ENCODE results near the gene SGMS1. TPM values are rescaled to one million over a fixed set of nuclear protein-coding genes. Genes with fewer than 3 reads are reported as not detected.

The SGMS1 gene
- total and polyA plus RNA-seq, 3 donors from 2014 or later, result 30.6 to 90.9 (median 63.2) TPM

DNA sequence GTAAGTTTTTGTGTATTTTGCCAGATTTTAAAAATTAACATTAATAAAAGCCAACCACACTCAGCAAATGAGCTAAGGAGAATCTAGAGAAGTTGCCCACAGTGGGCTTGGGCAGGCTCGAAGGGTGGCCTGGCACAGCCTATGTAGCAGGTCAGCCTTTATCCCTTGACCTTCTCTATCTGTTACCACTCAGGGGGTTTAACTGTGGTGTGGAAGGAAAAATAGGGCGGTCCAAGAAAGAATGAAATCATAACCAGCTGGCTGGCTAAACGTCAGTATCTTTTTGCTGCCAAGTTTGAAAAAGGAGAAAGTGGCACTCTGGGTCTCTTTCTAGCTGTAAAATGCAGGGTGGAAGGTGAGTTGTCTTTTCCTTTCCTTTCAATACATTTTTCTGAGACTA lies 242.1 kb downstream of the SGMS1 start:
- H3K9me3 ChIP-seq, result no peaks in the 10 kb centered on the region
- intact Hi-C loops (cut with DNase I; ENCODE audit: low total_unique reads), result no loop called here
- no peaks in the 10 kb centered on the region for H3K4me1 ChIP-seq
- H3K4me3 ChIP-seq, result no peak overlapping the region
- no peaks in the 10 kb centered on the region for H3K36me3 ChIP-seq (ENCODE audit: low read depth, missing control alignments)
- TF ChIP-seq, protein P1, sequence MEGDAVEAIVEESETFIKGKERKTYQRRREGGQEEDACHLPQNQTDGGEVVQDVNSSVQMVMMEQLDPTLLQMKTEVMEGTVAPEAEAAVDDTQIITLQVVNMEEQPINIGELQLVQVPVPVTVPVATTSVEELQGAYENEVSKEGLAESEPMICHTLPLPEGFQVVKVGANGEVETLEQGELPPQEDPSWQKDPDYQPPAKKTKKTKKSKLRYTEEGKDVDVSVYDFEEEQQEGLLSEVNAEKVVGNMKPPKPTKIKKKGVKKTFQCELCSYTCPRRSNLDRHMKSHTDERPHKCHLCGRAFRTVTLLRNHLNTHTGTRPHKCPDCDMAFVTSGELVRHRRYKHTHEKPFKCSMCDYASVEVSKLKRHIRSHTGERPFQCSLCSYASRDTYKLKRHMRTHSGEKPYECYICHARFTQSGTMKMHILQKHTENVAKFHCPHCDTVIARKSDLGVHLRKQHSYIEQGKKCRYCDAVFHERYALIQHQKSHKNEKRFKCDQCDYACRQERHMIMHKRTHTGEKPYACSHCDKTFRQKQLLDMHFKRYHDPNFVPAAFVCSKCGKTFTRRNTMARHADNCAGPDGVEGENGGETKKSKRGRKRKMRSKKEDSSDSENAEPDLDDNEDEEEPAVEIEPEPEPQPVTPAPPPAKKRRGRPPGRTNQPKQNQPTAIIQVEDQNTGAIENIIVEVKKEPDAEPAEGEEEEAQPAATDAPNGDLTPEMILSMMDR (IDR thresholded peaks at IDR 0.05), result no peak
- TF ChIP-seq POLR2A (IDR thresholded peaks at IDR 0.05), result no peak
- no peaks in the 10 kb centered on the region for H3K27me3 ChIP-seq
- H3K27ac ChIP-seq, result no peak overlapping the region
- no peak for DNase-seq
- WGBS, 2 donors, result 55 to 61% methylated on average over 3 of the region's 3 CpGs

DNA sequence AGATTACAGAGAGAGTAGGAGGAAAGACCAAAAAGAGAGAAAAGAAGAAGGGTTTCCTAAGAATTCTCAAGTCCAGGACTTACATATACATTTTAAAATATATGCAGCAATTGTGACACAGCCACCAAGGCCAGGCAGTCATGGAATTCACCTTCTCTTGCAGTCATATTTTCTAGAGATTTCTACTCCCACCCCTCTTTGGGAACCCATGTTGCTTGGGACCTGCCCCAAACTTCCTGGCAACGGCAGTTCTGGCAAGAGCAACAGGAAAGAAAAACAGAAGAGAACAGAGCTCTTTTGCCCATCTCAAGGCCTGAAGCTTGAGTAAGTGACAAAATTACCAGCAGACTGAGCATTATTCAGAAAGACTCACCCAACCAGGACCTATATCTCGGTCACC lies 244.1 kb downstream of the SGMS1 start:
- TF ChIP-seq POLR2A (IDR thresholded peaks at IDR 0.05), result no peak
- TF ChIP-seq, protein P1 (IDR thresholded peaks at IDR 0.05), result no peak
- H3K4me1 ChIP-seq, result peaks cover 3% of the 10 kb centered on the region
- intact Hi-C loops (cut with DNase I; ENCODE audit: low total_unique reads), result no loop called here
- H3K9me3 ChIP-seq, result no peaks in the 10 kb centered on the region
- no peak for DNase-seq
- H3K27me3 ChIP-seq, result no peaks in the 10 kb centered on the region
- WGBS, 2 donors, result 55 to 57% methylated on average over 2 of the region's 2 CpGs
- no peaks in the 10 kb centered on the region for H3K36me3 ChIP-seq (ENCODE audit: low read depth, missing control alignments)
- H3K27ac ChIP-seq, result no peak overlapping the region
- H3K4me3 ChIP-seq, result no peak overlapping the region

DNA sequence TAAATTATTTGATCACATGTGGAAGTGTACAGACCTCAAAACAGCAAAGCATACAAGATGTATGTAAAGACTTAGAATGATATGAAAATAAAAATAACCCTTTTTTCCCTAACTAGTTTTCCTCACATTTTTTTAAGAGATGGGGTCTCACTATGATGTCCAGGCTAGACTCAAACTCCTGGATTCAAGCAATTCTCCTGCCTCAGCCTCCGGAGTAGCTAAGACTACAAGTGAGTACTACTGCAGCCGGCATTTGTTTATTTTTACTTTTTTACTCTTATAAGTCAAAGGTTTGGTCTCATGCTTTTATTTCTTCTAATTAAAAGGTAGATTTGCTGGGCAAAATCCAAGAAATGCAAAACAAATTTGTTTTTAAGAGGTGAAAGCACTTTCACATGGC lies 248.0 kb downstream of the SGMS1 start:
- Histone ChIP-seq H3K4me1 (peaks cover 5% of the 10 kb centered on the region), H3K9me3 (no peaks in the 10 kb centered on the region), H3K36me3 (ENCODE audit: low read depth, missing control alignments) (no peaks in the 10 kb centered on the region), H3K27ac (no peak overlapping the region), H3K4me3 (no peak overlapping the region), H3K27me3 (no peaks in the 10 kb centered on the region)
- DNase-seq, result no peak
- WGBS, 2 donors, result 92 to 97% methylated on average over 2 of the region's 2 CpGs
- TF ChIP-seq POLR2A (IDR thresholded peaks at IDR 0.05), result no peak
- TF ChIP-seq, protein P1 (IDR thresholded peaks at IDR 0.05), result no peak
- intact Hi-C loops (cut with DNase I; ENCODE audit: low total_unique reads), result no loop called here

DNA sequence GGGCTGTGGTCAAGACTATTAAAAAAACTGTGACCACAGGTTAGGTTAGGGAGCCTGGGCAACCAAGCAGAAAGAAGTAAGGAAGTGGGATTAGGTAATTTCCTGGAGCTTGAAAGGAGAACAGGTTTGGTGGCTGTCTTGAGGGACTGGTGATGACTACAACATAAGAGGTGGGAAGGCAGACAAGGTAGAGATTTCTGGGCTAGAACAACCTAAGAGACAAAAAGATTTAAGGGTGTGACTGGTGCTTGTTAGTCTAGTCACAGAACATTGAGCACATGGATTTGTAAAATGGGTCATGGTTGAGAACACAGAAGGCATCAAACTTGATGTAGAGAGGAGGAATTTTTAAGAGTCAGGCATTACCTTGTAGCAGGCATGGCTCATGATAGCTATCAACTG lies 248.7 kb downstream of the SGMS1 start:
- H3K4me1 ChIP-seq, result peaks cover 5% of the 10 kb centered on the region
- no peaks in the 10 kb centered on the region for H3K9me3 ChIP-seq
- no peak for DNase-seq
- H3K27ac ChIP-seq, result no peak overlapping the region
- intact Hi-C loops (cut with DNase I; ENCODE audit: low total_unique reads), result no loop called here
- no peaks in the 10 kb centered on the region for H3K27me3 ChIP-seq
- no peak overlapping the region for H3K4me3 ChIP-seq
- no peak for TF ChIP-seq POLR2A (IDR thresholded peaks at IDR 0.05)
- TF ChIP-seq, protein P1 (IDR thresholded peaks at IDR 0.05), result no peak
- no peaks in the 10 kb centered on the region for H3K36me3 ChIP-seq (ENCODE audit: low read depth, missing control alignments)

DNA sequence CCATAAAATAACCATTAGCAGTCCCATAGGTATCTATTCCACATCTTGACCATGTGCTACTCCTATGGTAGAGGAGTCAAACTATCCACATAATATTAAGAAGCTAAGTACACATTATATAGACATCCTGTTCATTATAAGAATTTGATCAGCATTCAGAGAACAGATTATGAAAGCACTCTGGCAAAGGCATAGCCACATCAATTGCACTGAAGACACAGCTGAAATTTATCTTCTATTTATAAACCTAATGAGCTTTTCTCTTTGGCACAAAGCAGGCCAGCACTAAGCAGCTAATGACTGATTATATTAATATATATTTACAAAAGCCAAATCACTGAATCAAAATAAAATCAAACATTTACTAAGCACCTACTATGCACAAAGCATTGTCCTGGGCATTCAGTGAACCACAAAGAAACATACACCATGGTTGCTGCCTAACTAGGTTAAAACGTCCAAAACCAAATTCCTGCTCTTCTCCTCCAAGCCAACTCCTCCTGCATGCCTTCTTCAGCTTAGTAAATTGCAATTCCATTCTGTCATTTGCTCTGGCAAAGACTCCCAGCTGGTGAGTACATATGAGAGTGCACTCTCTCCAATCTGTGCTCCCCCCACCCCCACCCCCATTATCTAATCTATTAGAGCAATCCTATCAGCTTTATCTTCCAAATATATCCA lies 249.8 kb downstream of the SGMS1 start:
- intact Hi-C loops (cut with DNase I; ENCODE audit: low total_unique reads), result no loop called here
- no peak for DNase-seq
- Histone ChIP-seq H3K36me3 (ENCODE audit: low read depth, missing control alignments) (no peaks in the 10 kb centered on the region), H3K27me3 (no peaks in the 10 kb centered on the region), H3K9me3 (no peaks in the 10 kb centered on the region), H3K4me1 (peaks cover 5% of the 10 kb centered on the region), H3K27ac (no peak overlapping the region), H3K4me3 (no peak overlapping the region)
- 32 to 43% methylated on average over 1 of the region's 1 CpG for WGBS, 2 donors
- TF ChIP-seq, protein P1 (IDR thresholded peaks at IDR 0.05), result no peak
- TF ChIP-seq POLR2A (IDR thresholded peaks at IDR 0.05), result no peak

Data from testis (tissue), 3 donors.